ENCODE results near the gene ALK. TPM values are rescaled to one million over a fixed set of nuclear protein-coding genes. Genes with fewer than 3 reads are reported as not detected.

Gene ALK
- total and polyA plus RNA-seq, 2 donors (not counting 1 experiment from before 2014, with no cell fraction given), result under 0.01 to 0.02 TPM

DNA sequence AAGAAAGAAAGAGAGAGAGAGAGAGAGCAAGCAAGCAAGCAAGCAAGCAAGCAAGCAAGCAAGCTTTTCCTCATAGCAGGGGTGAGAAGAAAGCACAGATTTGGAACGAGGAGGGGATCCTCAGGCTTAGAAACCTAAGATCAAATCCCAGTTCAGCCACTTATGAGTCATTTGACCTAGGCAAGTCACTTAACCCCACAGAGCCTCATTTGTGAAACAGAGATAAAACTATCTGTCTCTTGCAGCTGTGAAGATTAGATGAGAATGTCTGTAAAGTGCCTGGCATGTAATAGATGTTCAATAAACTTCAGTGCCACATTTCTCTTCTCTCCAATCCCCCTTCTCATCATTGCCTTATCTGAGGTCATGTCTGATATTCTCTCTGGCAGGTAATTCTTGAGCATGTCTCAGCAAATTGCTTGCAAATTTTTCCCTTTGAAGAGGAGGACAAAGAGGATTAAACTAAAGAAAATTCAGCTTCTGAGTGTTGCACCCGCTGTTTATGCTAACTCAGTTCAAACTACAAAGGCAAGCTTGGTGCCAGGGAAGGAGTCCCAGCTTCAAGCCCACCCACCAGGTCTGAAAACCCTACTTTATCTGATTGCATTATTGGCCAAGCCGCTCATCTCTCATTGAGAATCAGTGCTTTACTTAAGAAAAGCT, 20.3 kb downstream of the ALK start:
- no peaks in the 10 kb centered on the region for H3K79me2 ChIP-seq (ENCODE audit: control insufficient read depth, insufficient read depth, low read length)
- DNase-seq (ENCODE audit: low read depth in 2 of 2), result no peak
- no peaks in the 10 kb centered on the region for H3K36me3 ChIP-seq (ENCODE audit: control insufficient read depth, insufficient read depth, low read length)
- no peak overlapping the region for H3K9ac ChIP-seq (ENCODE audit: insufficient read depth, low read length)
- no peak overlapping the region for H3K27ac ChIP-seq (ENCODE audit: insufficient read depth, low read length)
- no peak overlapping the region for H3K4me2 ChIP-seq (ENCODE audit: extremely low read depth, insufficient read depth, low read length)
- H3K27me3 ChIP-seq (ENCODE audit: control insufficient read depth, insufficient read depth, low read length), result no peaks in the 10 kb centered on the region
- no peaks in the 10 kb centered on the region for H4K20me1 ChIP-seq (ENCODE audit: control insufficient read depth, extremely low read depth, insufficient read depth, low read length)
- no peak overlapping the region for H2AFZ ChIP-seq (ENCODE audit: low read length)
- H3K4me1 ChIP-seq (ENCODE audit: control insufficient read depth, extremely low read depth, insufficient read depth, low read length), result no peaks in the 10 kb centered on the region
- TF ChIP-seq EZH2 (IDR thresholded peaks at IDR 0.05; ENCODE audit: low read length, missing control alignments), result no peak
- TF ChIP-seq, protein P1, sequence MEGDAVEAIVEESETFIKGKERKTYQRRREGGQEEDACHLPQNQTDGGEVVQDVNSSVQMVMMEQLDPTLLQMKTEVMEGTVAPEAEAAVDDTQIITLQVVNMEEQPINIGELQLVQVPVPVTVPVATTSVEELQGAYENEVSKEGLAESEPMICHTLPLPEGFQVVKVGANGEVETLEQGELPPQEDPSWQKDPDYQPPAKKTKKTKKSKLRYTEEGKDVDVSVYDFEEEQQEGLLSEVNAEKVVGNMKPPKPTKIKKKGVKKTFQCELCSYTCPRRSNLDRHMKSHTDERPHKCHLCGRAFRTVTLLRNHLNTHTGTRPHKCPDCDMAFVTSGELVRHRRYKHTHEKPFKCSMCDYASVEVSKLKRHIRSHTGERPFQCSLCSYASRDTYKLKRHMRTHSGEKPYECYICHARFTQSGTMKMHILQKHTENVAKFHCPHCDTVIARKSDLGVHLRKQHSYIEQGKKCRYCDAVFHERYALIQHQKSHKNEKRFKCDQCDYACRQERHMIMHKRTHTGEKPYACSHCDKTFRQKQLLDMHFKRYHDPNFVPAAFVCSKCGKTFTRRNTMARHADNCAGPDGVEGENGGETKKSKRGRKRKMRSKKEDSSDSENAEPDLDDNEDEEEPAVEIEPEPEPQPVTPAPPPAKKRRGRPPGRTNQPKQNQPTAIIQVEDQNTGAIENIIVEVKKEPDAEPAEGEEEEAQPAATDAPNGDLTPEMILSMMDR (conservative IDR thresholded peaks at IDR 0.05 in 1 of 2, IDR thresholded peaks at IDR 0.05 in 1 of 2; ENCODE audit: low read depth in 1 of 2, low read length in 2 of 2), result no peak
- H3K4me3 ChIP-seq (replicated peaks in 1 of 4; ENCODE audit: control extremely low read depth in 1 of 4, insufficient read depth in 1 of 4, low read depth in 3 of 4, low read length in 4 of 4), result no peak overlapping the region
- H3K9me3 ChIP-seq (ENCODE audit: control insufficient read depth, insufficient read depth, low read depth, low read length), result no peaks in the 10 kb centered on the region

DNA sequence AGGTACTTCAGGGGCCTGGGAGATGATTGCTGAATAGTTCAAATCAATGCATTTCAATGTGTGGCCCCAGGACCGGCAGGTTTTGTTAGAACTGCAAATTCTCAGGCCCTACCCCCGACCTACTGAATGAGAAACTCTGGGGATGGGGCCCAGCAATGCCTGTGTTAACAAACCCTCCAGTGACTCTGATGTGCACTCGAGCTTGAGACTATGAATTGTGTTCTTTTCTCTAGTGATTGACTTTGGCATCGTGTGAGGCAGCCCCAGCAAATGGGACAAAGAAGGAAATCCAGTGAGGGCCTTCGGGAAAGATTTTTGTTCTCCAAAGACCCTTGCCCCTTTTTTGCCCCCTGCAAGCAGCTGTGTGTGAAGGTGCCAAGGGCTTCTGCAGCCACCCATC, 22.4 kb downstream of the ALK start:
- peaks cover 2% of the 10 kb centered on the region for H3K27me3 ChIP-seq (ENCODE audit: control insufficient read depth, insufficient read depth, low read length)
- no peak for DNase-seq (ENCODE audit: low read depth in 2 of 2)
- no peak overlapping the region for H3K4me2 ChIP-seq (ENCODE audit: extremely low read depth, insufficient read depth, low read length)
- H2AFZ ChIP-seq (ENCODE audit: low read length), result no peak overlapping the region
- no peaks in the 10 kb centered on the region for H3K79me2 ChIP-seq (ENCODE audit: control insufficient read depth, insufficient read depth, low read length)
- no peak overlapping the region for H3K4me3 ChIP-seq (replicated peaks in 1 of 4; ENCODE audit: control extremely low read depth in 1 of 4, insufficient read depth in 1 of 4, low read depth in 3 of 4, low read length in 4 of 4)
- no peak for TF ChIP-seq EZH2 (IDR thresholded peaks at IDR 0.05; ENCODE audit: low read length, missing control alignments)
- TF ChIP-seq, protein P1 (conservative IDR thresholded peaks at IDR 0.05 in 1 of 2, IDR thresholded peaks at IDR 0.05 in 1 of 2; ENCODE audit: low read depth in 1 of 2, low read length in 2 of 2), result no peak
- no peak overlapping the region for H3K9ac ChIP-seq (ENCODE audit: insufficient read depth, low read length)
- H3K4me1 ChIP-seq (ENCODE audit: control insufficient read depth, extremely low read depth, insufficient read depth, low read length), result no peaks in the 10 kb centered on the region
- no peaks in the 10 kb centered on the region for H3K9me3 ChIP-seq (ENCODE audit: control insufficient read depth, insufficient read depth, low read depth, low read length)
- H3K36me3 ChIP-seq (ENCODE audit: control insufficient read depth, insufficient read depth, low read length), result no peaks in the 10 kb centered on the region
- H3K27ac ChIP-seq (ENCODE audit: insufficient read depth, low read length), result no peak overlapping the region
- no peaks in the 10 kb centered on the region for H4K20me1 ChIP-seq (ENCODE audit: control insufficient read depth, extremely low read depth, insufficient read depth, low read length)

DNA sequence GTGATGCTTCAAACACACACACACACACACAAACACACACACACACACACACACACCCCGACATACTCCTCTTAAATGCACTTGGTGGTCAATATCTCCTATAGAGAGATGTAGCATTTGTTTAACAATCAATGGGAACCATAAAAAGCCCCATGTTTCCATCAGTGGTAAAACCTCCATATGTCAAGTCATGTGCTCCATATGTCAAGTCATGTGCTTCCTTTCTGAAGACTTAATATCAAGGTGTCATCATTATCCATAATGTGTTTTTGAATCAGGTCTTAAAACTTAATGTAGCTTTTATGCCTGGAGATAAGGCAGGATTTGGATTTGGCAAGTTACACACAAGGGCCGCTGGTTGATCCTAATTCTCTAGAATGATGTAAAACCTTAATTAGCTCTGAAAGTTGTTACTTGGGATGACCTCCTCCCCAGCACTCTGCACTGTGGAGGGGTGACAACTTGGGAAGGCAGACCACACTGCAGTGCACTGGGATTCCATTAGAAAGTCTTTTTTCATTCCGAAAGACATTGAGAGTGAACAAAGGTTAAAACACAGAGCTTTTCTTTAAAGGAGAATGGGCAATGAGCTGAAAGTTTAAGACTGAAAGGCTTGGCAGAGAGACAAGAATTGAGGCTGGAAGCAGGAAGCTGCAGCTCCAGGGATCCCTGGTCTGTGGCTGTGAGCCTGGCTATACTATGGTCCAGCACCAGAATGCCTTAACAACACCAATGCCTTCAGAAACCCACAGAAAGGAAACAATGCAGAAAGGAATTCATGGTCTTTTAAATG, 26.4 kb downstream of the ALK start:
- DNase-seq (ENCODE audit: low read depth in 2 of 2), result peak in 1 of 2 donors; percentile 67
- H3K9ac ChIP-seq (ENCODE audit: insufficient read depth, low read length), result no peak overlapping the region
- H3K27ac ChIP-seq (ENCODE audit: insufficient read depth, low read length), result no peak overlapping the region
- H2AFZ ChIP-seq (ENCODE audit: low read length), result no peak overlapping the region
- H3K4me2 ChIP-seq (ENCODE audit: extremely low read depth, insufficient read depth, low read length), result no peak overlapping the region
- no peak overlapping the region for H3K4me3 ChIP-seq (replicated peaks in 1 of 4; ENCODE audit: control extremely low read depth in 1 of 4, insufficient read depth in 1 of 4, low read depth in 3 of 4, low read length in 4 of 4)
- H3K9me3 ChIP-seq (ENCODE audit: control insufficient read depth, insufficient read depth, low read depth, low read length), result no peaks in the 10 kb centered on the region
- H3K36me3 ChIP-seq (ENCODE audit: control insufficient read depth, insufficient read depth, low read length), result no peaks in the 10 kb centered on the region
- H3K4me1 ChIP-seq (ENCODE audit: control insufficient read depth, extremely low read depth, insufficient read depth, low read length), result no peaks in the 10 kb centered on the region
- no peaks in the 10 kb centered on the region for H4K20me1 ChIP-seq (ENCODE audit: control insufficient read depth, extremely low read depth, insufficient read depth, low read length)
- peaks cover 2% of the 10 kb centered on the region for H3K27me3 ChIP-seq (ENCODE audit: control insufficient read depth, insufficient read depth, low read length)
- no peaks in the 10 kb centered on the region for H3K79me2 ChIP-seq (ENCODE audit: control insufficient read depth, insufficient read depth, low read length)
- TF ChIP-seq EZH2 (IDR thresholded peaks at IDR 0.05; ENCODE audit: low read length, missing control alignments), result no peak
- TF ChIP-seq, protein P1 (conservative IDR thresholded peaks at IDR 0.05 in 1 of 2, IDR thresholded peaks at IDR 0.05 in 1 of 2; ENCODE audit: low read depth in 1 of 2, low read length in 2 of 2), result no peak
